ENCODE results near the gene PARP1. TPM values are rescaled to one million over a fixed set of nuclear protein-coding genes. Genes with fewer than 3 reads are reported as not detected.

PARP1 gene
- total RNA-seq, 1 donor from 2014 or later: 64.6 TPM

DNA sequence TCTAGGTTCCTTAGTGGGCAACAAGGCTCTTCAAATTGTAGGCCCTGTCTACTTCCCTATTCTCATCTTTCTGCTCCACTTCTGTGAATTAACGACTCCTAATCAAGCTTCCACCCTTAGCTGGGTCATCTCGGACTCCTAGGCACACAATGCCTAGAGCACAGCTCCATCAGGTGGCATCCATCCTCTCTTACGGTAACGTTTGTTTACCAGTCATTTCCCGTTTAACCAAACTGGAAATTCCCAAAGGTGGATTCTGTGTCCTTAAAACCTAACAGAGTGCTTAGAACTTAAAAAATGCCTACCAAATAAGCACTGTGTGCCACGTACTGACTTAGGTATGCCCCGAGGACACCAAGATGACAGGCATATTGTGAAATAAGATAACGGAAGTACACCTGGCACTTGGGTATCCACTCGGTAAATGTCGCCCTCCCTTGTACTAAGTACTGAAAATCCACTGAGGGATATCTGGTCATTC is 1.5 kb downstream of the PARP1 start:
- H3K4me1 ChIP-seq: peaks cover 55% of the 10 kb centered on the region

DNA sequence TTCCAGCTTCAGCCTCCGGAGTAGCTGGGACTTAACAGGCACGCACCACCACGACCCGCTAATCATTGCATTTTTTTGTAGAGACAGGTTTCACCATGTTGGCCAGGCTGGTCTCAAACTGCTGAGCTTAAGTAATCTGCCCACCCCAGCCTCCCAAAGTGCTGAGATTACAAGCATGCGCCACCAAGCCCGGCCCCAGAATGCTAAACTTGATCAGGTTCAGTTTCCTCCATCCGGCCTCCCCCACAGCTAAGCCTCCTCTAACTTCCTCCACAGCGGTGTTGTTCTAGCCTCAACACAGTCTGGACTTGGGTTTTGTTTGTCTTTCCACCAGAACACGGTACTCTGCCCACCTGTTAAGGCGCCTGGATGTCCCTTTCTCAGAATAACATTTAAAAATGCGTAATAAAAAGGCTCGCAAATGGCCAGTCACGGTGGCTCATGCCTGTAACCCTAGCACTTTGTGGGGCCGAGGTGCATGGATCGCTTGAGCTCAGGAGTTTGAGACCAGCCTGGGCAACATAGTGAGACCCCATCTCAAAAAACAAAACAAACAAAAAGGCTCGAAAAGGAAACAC is 2.4 kb downstream of the PARP1 start:
- H3K27ac ChIP-seq: no peak overlapping the region
- H3K9me3 ChIP-seq: no peaks in the 10 kb centered on the region
- intact Hi-C loops (cut with DNase I): no loop called here
- DNase-seq (ENCODE audit: extremely low spot score in 2 of 2): no peak
- H3K4me3 ChIP-seq: no peak overlapping the region
- H3K36me3 ChIP-seq: peaks cover 0 to 17% of the 10 kb centered on the region in 2 donors
- peaks cover 61% of the 10 kb centered on the region for H3K4me1 ChIP-seq
- no peaks in the 10 kb centered on the region for H3K27me3 ChIP-seq
- no peak for TF ChIP-seq POLR2AphosphoS5 (IDR thresholded peaks at IDR 0.05; ENCODE audit: insufficient read depth in 1 of 2, low read depth in 1 of 2)
- TF ChIP-seq, protein P1, sequence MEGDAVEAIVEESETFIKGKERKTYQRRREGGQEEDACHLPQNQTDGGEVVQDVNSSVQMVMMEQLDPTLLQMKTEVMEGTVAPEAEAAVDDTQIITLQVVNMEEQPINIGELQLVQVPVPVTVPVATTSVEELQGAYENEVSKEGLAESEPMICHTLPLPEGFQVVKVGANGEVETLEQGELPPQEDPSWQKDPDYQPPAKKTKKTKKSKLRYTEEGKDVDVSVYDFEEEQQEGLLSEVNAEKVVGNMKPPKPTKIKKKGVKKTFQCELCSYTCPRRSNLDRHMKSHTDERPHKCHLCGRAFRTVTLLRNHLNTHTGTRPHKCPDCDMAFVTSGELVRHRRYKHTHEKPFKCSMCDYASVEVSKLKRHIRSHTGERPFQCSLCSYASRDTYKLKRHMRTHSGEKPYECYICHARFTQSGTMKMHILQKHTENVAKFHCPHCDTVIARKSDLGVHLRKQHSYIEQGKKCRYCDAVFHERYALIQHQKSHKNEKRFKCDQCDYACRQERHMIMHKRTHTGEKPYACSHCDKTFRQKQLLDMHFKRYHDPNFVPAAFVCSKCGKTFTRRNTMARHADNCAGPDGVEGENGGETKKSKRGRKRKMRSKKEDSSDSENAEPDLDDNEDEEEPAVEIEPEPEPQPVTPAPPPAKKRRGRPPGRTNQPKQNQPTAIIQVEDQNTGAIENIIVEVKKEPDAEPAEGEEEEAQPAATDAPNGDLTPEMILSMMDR (IDR thresholded peaks at IDR 0.05): no peak
- TF ChIP-seq POLR2A (IDR thresholded peaks at IDR 0.05): no peak

More for the DNA sequence above, 1.5 kb downstream of the PARP1 start:
- H3K27ac ChIP-seq: peak overlapping the region; percentile 85
- no peaks in the 10 kb centered on the region for H3K9me3 ChIP-seq
- DNase-seq (ENCODE audit: extremely low spot score in 2 of 2): no peak
- no peaks in the 10 kb centered on the region for H3K27me3 ChIP-seq
- TF ChIP-seq POLR2AphosphoS5 (IDR thresholded peaks at IDR 0.05; ENCODE audit: insufficient read depth in 1 of 2, low read depth in 1 of 2) (no peak), POLR2A (IDR thresholded peaks at IDR 0.05) (no peak)
- TF ChIP-seq, protein P1 (IDR thresholded peaks at IDR 0.05): no peak
- H3K4me3 ChIP-seq: peak overlapping the region; percentile 79
- intact Hi-C loops (cut with DNase I): no loop called here
- peaks cover 0 to 9% of the 10 kb centered on the region in 2 donors for H3K36me3 ChIP-seq

DNA sequence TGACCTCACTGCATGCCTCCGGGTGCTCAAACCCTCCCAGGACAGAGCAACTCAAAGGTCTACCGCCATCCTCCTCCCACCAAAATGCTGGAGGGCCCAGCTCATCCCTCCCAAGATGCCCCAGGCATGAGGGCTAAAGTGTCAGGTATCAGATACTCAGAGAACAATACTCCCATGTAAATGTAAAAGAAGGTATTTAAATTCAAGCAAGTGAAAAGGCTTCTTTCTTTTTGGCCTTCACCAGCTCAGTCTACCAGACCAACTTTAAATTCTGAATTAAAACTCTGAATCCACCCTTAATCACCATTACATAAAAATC is 3.0 kb downstream of the PARP1 start:
- TF ChIP-seq POLR2AphosphoS5 (IDR thresholded peaks at IDR 0.05; ENCODE audit: insufficient read depth in 1 of 2, low read depth in 1 of 2): no peak
- H3K4me1 ChIP-seq: peaks cover 66% of the 10 kb centered on the region
- H3K36me3 ChIP-seq: peaks cover 0 to 22% of the 10 kb centered on the region in 2 donors
- H3K27ac ChIP-seq: no peak overlapping the region
- no peaks in the 10 kb centered on the region for H3K9me3 ChIP-seq
- no peak for DNase-seq (ENCODE audit: extremely low spot score in 2 of 2)
- H3K27me3 ChIP-seq: no peaks in the 10 kb centered on the region
- H3K4me3 ChIP-seq: no peak overlapping the region
- intact Hi-C loops (cut with DNase I): no loop called here

DNA sequence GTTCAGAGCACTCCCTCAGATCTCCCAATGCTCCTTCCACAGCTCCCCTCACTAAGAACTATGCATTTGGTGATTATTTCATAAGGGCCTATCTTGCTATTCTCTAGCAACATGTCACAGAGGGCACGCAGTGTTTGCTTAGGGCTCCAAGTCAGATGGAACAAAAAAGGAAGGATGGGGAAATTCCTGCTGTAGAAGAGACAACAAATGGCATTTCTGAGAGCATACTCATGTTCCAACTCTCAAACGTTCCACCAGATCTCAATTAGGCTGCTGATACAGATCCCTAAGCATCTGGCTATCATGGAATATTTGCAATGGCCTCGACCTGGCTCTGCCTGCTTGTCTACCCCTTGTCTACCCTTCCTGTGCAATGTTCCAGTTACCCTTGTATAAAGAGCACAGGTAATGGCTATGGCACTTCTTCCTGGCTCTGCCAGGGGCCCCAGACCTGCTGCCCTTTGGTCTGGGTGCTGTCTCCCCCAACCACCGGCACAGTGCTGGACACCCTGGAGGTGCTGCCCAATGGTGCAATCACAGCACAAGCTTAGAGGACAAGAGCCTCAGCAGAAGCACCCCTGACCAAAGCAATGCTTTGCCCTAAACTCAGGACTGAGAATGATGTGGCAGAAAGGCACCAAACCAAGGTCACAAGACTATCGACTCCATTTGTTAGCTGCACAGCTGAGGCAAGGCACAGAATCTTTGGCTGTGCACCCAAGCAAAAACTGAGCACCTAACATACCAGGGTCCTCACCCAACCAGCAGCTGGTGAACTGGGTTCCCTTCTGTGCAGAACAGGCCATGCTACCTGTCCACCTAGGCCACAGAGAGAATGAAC is 3.6 kb downstream of the PARP1 start:
- Histone ChIP-seq H3K27ac (no peak overlapping the region), H3K4me1 (peaks cover 66% of the 10 kb centered on the region), H3K27me3 (no peaks in the 10 kb centered on the region), H3K36me3 (peaks cover 0 to 28% of the 10 kb centered on the region in 2 donors), H3K4me3 (no peak overlapping the region), H3K9me3 (no peaks in the 10 kb centered on the region)
- DNase-seq (ENCODE audit: extremely low spot score in 2 of 2): no peak
- intact Hi-C loops (cut with DNase I): no loop called here
- TF ChIP-seq POLR2AphosphoS5 (IDR thresholded peaks at IDR 0.05; ENCODE audit: insufficient read depth in 1 of 2, low read depth in 1 of 2) (no peak), POLR2A (IDR thresholded peaks at IDR 0.05) (no peak)
- TF ChIP-seq, protein P1 (IDR thresholded peaks at IDR 0.05): no peak

DNA sequence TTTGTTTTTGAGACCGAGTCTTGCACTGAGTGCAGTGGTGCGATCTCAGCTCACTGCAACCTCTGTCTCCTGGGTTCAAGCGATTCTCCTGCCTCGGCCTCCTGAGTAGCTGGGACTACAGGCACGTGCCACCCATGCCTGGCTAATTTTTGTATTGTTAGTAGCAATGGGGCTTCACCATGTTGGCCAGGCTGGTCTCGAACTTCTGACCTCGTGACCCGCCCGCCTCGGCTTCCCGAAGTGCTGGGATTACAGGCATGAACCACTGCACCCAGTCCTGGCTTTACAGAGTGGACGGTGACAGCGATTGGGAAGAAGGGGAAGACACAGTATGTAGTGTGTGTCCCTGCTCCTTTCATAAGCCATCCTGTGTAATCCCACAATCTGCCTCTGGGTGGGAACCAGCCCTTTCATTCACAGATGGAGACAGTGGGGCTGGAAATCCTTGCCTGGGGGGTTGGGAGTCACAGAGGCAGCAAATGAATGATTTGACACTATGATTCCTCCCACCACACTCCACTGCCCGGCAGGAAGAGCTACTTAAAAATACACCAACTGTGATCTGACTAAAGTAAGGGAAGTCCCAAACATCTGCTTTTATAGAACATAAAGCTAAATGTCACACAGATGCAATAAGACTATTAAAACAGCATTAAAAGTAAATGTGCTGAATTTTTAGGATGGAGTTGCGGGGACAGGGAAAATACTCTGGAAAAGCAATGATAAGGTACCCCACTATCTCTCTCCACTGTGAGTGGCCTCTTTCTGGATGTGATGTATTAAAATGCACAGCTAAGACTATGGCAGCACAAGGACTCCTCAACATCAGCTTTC is 4.5 kb downstream of the PARP1 start:
- no peak overlapping the region for H3K27ac ChIP-seq
- H3K27me3 ChIP-seq: no peaks in the 10 kb centered on the region
- no peaks in the 10 kb centered on the region for H3K9me3 ChIP-seq
- intact Hi-C loops (cut with DNase I): no loop called here
- H3K4me1 ChIP-seq: peaks cover 65% of the 10 kb centered on the region
- no peak for DNase-seq (ENCODE audit: extremely low spot score in 2 of 2)
- H3K36me3 ChIP-seq: peaks cover 0 to 31% of the 10 kb centered on the region in 2 donors
- TF ChIP-seq POLR2AphosphoS5 (IDR thresholded peaks at IDR 0.05; ENCODE audit: insufficient read depth in 1 of 2, low read depth in 1 of 2) (no peak), POLR2A (IDR thresholded peaks at IDR 0.05) (no peak)
- TF ChIP-seq, protein P1 (IDR thresholded peaks at IDR 0.05): no peak
- H3K4me3 ChIP-seq: no peak overlapping the region
